Stimulated activated CD4-positive, alpha-beta T cell treated with anti-CD3 and anti-CD28 coated beads, Interleukin-1b, Interleukin-23, amount 100 ng/mL, for 4 hours (primary cell): ENCODE measurements around the gene ZNG1C.
"Not testable (repeated sequence)": the region's sequence is repeated elsewhere in the genome, so short reads cannot be mapped to it uniquely, and the experiment has no call there.

Source experiments
- DNase-seq, 2 donors: peaks; one replicate each; pipeline ENCODE4 v3.0.0-alpha.2; 2020; ENCODE audit warnings: low read depth in 2 of 2

ZNG1C gene

DNA sequence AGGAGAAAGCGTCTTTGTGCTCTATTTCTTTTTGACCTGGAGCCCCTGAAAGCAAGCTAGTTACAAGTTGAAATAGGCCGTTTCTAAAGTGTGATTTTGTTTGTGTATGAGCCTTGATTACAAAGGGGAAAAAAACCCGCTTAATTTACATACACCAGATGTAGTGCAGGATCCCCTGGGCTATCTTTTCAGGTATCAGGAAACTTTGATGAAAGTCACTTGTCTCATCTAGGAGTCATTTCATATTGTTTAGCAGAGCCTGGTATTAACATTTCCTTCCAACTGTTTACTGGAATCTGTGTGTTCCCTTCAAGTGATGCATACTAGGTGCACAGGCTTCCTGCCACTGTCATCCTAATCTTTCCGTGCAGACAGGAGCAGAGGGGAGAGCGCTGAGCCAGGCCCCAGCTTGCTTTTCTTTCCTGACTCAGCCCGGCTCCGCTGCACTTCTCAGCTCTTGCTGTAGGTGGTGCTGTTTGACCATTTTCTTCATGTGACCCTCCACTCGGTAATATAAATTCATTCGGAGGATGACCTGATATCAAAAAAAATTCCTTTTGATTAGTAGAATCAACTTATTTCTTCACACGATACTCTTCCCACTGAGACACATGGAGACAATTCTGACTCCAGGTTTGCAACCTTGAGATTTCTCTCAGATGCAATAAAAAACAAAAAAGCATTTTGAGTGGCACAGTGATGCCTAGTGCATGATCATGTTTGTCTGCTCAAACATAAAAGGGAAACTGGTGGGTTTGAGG lies 100.7 kb downstream of the ZNG1C start:
- not testable (repeated sequence) for DNase-seq

DNA sequence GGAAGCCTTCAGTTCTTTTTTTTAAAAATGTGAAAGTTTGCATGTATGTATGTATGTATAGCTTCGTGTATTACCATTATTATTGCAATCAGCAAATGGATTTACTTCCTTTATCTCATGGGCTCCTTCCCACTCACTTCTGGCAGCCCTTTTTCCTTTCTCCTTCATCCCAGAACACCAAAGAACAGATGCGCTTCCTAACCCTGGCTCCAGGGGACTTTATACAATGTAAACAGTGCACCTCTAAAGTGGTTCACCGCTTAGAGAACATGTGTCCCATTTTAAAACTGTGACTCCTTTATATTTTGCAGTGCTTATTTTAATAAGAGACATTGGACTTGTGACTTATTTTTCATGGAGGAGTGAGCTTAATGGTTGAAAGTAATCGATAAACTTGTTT lies 101.5 kb downstream of the ZNG1C start:
- not testable (repeated sequence) for DNase-seq

GRCh38 chr9:68343992-68344391 lies 102.2 kb downstream of the ZNG1C start:
- DNase-seq, result not testable (repeated sequence)
